Activated CD4-positive, CD25-positive, alpha-beta regulatory T cell treated with anti-CD3 and anti-CD28 coated beads, Interleukin-2, amount 50 U/mL, for 16 hours (primary cell): ENCODE results near the gene COL4A6.

ENCODE experiments used
- DNase-seq: peaks from one replicate; pipeline ENCODE4 v3.0.0-alpha.2; 2020; ENCODE audit warnings: low read depth, low spot score

Gene COL4A6

GRCh38 chrX:108216919-108217571, 221.2 kb downstream of the COL4A6 start:
- DNase-seq: no peak

GRCh38 chrX:108216405-108216804, 221.8 kb downstream of the COL4A6 start:
- DNase-seq: no peak

DNA sequence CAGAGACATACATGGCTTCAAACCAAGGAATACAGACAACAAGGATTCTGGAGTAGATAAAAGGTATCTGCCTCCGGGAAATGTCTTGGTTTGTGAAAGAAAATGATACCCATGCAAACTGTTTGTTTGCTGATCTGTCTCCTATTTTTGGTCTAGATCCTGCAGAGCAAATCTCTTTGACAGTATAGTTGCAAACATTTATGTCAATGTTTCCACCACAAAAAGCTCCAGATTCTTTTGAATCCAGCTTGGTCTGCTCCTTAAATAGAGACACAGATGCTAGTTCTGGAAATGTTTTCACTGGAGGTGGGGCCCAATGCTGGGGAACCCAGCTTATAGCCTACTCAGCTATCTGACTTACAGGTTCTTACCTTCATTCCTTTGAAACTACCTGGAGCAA, 226.9 kb downstream of the COL4A6 start:
- no peak for DNase-seq

- DNase-seq: no peak
Measured at GRCh38 chrX:108209006-108209554, 229.1 kb downstream of the COL4A6 start.

GRCh38 chrX:108203540-108203939, 234.7 kb downstream of the COL4A6 start:
- DNase-seq: no peak

GRCh38 chrX:108199691-108200090, 238.5 kb downstream of the COL4A6 start:
- no peak for DNase-seq

GRCh38 chrX:108199041-108199440, 239.2 kb downstream of the COL4A6 start:
- DNase-seq: no peak

DNA sequence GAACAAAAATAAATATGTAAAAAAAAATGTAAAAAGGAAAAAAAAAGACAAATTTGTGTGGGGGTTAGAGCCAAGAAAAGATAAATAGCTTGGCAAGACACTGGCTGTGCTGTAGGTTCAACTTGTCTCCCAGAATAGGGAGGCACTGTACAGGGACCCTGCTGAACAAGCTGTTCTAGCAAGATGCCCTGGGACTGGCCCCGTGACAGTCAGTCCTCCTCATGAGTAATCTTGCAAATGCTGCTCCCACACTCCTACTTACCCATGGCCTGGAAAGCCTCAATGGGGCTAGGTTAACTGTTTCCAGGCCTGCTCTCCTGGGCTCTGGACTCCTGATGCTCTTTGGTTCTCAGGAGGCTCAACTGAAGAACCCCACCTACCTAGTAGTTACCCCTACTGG, 239.8 kb downstream of the COL4A6 start:
- no peak for DNase-seq

DNA sequence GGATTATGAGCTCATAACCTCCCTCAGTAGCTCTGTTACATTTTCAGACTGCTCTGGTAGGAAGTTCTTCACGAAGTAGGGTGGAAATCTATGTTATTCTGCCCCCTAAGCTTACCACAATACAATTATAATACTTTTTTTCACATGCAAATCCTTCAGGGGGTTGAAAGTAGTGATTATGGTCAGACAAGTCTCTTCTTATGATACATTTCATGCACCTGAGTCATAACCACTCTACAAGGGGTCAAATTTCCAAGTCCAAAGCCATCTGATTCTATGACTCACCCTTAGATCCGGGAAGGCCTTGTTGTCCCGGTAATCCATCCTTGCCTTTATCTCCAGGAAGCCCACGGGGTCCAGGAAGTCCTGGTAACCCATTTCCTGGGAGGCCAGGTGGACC, 251.4 kb downstream of the COL4A6 start:
- no peak for DNase-seq

DNA sequence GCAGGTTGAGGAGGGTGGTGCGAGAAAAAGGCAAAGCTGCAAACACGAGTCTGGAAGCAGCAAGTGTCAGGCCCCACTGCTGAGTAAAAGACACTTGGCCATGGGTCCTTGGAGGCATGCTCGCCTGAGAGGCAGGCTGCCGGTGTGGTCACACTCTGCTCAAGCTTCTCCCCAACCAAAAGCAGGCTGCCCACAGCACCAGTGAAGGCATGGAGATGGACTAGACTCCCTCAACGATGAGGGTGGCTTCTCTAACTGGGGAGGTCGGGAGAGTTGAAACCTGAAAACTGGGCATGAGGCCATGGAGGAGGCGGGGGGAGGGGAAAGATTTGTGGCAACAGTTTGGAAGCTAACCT, 260.1 kb downstream of the COL4A6 start:
- DNase-seq: no peak

- DNase-seq: no peak
Measured at GRCh38 chrX:108177351-108178142, 260.7 kb downstream of the COL4A6 start.

- DNase-seq: no peak
Measured at GRCh38 chrX:108173874-108174273, 264.3 kb downstream of the COL4A6 start.

- no peak for DNase-seq
Measured at GRCh38 chrX:108171671-108172070, 266.6 kb downstream of the COL4A6 start.

DNA sequence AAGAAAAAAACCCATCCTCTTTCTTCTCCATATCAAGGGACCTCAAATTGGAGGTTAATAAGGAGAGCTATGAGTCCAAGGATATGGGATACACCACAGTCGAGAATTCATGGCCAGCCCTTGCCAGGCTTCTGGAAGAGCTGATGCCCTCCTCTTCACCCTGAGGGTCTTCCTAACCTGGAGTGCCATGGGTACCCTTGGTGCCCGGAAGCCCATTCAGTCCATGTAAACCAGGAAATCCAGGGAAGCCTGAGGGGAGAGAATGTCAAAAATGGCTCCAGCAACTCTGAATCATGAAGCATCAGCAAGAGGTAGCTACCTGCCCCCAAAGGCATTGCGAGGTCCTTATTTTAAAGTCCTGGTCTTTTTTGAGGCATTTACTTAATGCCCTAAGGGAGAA, 268.5 kb downstream of the COL4A6 start:
- DNase-seq: no peak

GRCh38 chrX:108168961-108169740, 269.1 kb downstream of the COL4A6 start:
- no peak for DNase-seq

DNA sequence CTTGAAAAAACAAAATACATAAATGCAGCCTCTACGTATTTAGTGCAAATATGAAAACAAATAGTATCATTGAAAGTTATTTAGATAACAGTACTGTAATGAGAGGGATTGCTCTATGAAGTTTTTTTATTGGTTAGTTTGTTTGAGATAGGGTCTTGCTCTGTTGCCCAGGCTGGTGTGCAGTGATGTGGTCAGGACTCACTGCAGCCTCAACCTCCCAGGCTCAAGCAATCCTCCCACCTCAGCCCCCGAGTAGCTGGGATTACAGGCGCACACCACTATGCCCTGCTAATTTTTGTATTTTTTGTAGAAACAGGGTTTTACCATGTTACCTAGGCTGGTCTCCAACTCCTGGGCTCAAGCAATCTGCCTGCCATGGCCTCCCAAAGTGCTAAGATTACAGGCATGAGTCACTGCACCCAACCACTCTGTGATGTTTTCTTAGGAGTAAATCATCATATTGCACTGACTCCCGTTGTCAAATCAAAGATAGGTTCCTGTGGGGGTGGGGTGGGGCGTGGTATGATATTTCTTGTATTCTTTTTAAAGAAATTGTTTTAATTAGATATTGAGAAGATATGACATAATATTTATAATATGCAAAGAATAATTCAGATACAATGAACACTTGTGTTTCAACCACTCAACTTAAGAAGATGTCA, 270.9 kb downstream of the COL4A6 start:
- DNase-seq: no peak

GRCh38 chrX:108165383-108166111, 272.7 kb downstream of the COL4A6 start:
- no peak for DNase-seq

DNA sequence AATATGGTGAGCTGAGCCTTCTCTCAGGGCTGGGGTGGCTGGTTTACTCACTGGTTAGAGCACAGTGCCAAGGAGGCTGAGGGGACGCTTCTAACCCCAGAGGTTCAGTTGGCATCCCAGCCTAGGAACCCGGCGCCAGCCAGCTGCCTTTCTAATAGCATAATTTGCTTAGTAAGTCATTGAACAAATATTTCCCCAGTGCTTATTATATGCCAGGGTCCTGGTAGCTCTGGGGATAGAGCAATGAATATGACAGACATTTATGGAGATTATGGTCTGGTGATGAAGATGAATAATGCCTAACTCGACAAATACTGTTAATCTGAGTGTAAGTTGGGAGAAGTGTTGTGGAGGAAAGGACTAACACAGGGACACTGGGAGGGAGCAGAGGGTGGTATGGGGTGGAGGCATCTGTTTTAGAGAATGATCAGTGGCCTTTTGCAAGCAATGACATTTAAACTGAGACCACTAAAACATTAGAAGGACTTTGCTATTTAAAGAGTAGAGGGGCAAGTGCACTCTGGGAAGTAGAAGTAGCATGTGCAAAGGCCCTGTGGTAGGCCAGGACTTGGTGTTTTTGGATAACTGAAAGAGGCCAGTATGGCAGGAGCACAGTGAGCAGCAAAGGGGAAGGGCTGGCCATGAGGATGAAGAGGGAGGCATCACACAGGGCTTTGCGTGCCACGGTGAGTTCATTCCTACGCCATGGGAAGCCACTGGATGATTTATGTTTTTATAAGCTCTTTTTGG, 274.7 kb downstream of the COL4A6 start:
- DNase-seq: no peak

DNA sequence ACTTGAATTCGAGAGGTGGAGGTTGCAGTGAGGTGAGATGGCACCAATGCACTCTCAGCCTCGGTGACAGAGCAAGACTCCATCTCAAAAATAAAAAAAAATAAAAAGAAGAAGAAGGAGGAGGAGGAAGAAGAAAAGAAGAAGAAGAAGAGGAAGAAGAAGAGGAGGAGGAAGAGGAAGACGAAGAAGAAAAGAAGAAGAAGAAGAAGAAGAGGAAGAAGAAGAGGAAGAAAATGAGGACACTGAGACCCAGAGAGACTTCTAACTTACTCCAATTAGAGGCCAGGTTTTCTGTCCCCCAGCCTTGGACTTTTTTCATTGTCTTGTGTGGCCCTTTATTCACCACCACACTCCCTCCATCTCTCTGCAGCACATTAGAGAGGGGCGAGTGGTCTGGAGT, 276.0 kb downstream of the COL4A6 start:
- DNase-seq: no peak

DNA sequence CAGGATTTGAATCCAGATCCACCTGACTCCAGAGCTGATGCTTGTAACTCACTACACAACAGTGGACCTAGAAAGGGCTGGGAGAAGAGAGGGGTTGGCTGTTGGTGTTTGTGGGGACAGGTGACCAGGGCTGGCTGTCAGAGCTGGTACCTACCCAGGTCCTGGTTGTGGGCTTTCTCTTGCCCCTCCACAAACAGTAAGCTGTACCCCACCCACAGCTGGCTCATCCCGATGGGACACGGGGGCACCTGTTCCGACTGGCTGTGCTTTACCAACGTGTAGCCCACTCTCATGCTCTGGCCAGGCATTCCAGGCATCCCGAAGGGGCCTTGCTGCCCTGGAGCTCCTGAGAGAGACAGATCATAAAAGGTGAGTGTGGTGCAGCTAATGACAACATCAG, 277.9 kb downstream of the COL4A6 start:
- DNase-seq: no peak
